Colonic mucosa (tissue), 4 donors: ENCODE data around the gene AP5Z1. TPM values are rescaled to one million over a fixed set of nuclear protein-coding genes. Genes with fewer than 3 reads are reported as not detected.

Experiments
- DNase-seq: peaks from one replicate; pipeline ENCODE4 v3.0.0-alpha.2; 2020
- H3K27ac ChIP-seq: fragments of 200-600 bp; one replicate; pipeline ENCODE4 v1.8.0; 2021
- H3K27me3 ChIP-seq: fragments of 200-600 bp; one replicate; pipeline ENCODE4 v1.8.0; 2021
- H3K36me3 ChIP-seq: fragments of 200-600 bp; one replicate; pipeline ENCODE4 v1.8.0; 2021
- H3K4me1 ChIP-seq: fragments of 200-600 bp; one replicate; pipeline ENCODE4 v1.8.0; 2021; ENCODE audit warnings: mild to moderate bottlenecking
- H3K4me3 ChIP-seq: fragments of 200-600 bp; one replicate; pipeline ENCODE4 v1.8.0; 2021
- H3K9ac ChIP-seq, 2 donors: one replicate each; pipeline ENCODE4 v1.7.0; 2013; ENCODE audit warnings: control low read depth in 2 of 2, low read depth in 2 of 2, low read length in 2 of 2
- H3K9me3 ChIP-seq: fragments of 200-600 bp; one replicate; pipeline ENCODE4 v1.8.0; 2021
- intact Hi-C: fragments of 100-400 bp; cut with DNase I; formaldehyde crosslinking; loops from one replicate; pipeline ENCODE4 v1.14.1; 2022
- total RNA-seq, 2 donors: library from RNA; stranded (reverse); fragmentation: NEBNext Ultra II Directional in 1 of 2; extraction: Animal tissue kit (Norgen Biotek cat#: 25700) in 1 of 2; gene quantifications; one replicate each; pipeline ENCODE4 v1.2.1, GENCODE V29; 2021
- TF ChIP-seq, protein P1 (sequence below): fragments of 200-600 bp; IDR thresholded peaks from one replicate; pipeline ENCODE4 v1.8.0; 2022; ENCODE audit warnings: antibody characterized with exemption, mild to moderate bottlenecking
- donor health status: healthy.
- donor health status: DM: no; HTN: no; CAD: no.
- donor health status: DM: no; HTN: no; CAD: no.

Gene AP5Z1
- total RNA-seq, 2 donors from 2014 or later: 27.9 to 49.9 TPM

DNA sequence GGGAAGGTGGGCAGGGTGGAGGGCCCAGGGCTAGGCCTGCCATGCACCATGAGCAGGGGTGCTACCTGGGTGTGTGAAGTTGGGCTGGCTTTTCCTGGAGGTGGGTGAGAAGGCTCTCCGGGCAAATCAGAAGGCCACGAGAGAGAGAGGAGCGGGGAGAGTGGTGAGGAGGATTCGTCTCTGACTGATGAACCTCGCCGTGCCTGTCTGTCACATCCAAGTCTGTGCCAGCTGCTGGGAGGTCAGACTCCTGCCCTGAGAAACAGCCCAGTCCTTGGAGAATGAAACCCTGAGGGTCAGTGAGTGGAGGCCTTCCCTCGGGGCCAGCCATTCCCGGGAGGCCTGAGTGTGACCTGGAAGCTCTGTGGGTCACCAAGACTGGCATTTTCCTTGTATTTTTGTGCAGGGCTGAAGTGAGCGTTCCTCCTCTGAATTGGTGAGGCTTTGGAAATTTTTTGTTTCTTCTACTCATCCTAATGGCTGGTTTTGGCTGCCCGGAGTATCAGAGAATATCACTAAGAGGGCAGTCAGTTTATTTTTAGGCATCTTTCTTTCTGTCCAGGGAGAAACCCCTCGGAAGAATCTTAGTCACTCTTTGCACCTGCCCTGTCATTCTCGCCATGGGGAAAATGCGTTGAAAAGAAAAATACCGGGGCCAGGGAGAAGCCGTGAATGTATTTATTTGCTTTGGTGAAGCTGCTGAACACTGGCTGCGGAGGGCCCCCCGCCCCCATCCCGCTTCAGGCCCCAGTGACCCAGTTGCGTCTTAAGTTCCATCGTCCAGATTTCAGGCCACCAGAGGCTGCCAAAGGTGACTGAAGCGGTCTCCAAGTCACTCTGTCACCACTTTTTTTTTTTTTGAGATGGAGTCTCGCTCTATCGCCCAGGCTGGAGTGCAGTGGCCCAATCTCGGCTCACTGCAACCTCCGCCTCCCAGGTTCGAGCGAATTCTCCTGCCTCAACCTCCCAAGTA lies 6.5 kb upstream of the AP5Z1 start:
- Histone ChIP-seq H3K9me3 (no peaks in the 10 kb centered on the region), H3K4me3 (no peak overlapping the region), H3K36me3 (no peaks in the 10 kb centered on the region), H3K9ac (no peak overlapping the region), H3K27ac (no peak overlapping the region), H3K4me1 (no peaks in the 10 kb centered on the region), H3K27me3 (no peaks in the 10 kb centered on the region)
- intact Hi-C loops: no loop called here
- TF ChIP-seq, protein P1, sequence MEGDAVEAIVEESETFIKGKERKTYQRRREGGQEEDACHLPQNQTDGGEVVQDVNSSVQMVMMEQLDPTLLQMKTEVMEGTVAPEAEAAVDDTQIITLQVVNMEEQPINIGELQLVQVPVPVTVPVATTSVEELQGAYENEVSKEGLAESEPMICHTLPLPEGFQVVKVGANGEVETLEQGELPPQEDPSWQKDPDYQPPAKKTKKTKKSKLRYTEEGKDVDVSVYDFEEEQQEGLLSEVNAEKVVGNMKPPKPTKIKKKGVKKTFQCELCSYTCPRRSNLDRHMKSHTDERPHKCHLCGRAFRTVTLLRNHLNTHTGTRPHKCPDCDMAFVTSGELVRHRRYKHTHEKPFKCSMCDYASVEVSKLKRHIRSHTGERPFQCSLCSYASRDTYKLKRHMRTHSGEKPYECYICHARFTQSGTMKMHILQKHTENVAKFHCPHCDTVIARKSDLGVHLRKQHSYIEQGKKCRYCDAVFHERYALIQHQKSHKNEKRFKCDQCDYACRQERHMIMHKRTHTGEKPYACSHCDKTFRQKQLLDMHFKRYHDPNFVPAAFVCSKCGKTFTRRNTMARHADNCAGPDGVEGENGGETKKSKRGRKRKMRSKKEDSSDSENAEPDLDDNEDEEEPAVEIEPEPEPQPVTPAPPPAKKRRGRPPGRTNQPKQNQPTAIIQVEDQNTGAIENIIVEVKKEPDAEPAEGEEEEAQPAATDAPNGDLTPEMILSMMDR: no peak
- DNase-seq: no peak

GRCh38 chr7:4769761-4770160 lies 5.7 kb upstream of the AP5Z1 start:
- Histone ChIP-seq H3K36me3 (no peaks in the 10 kb centered on the region), H3K4me3 (no peak overlapping the region), H3K4me1 (peaks cover 5% of the 10 kb centered on the region), H3K27ac (no peak overlapping the region), H3K9ac (no peak overlapping the region), H3K27me3 (no peaks in the 10 kb centered on the region), H3K9me3 (no peaks in the 10 kb centered on the region)
- no peak for DNase-seq
- intact Hi-C loops: no loop called here
- TF ChIP-seq, protein P1: no peak

GRCh38 chr7:4770886-4771285 lies 4.5 kb upstream of the AP5Z1 start:
- TF ChIP-seq, protein P1: no peak

GRCh38 chr7:4771737-4772136 lies 3.7 kb upstream of the AP5Z1 start:
- intact Hi-C loops: no loop called here
- Histone ChIP-seq H3K36me3 (no peaks in the 10 kb centered on the region), H3K27ac (no peak overlapping the region), H3K9me3 (no peaks in the 10 kb centered on the region), H3K9ac (no peak overlapping the region), H3K4me3 (no peak overlapping the region), H3K27me3 (no peaks in the 10 kb centered on the region), H3K4me1 (peaks cover 9% of the 10 kb centered on the region)
- no peak for DNase-seq
- TF ChIP-seq, protein P1: no peak

More at GRCh38 chr7:4770886-4771285, 4.5 kb upstream of the AP5Z1 start:
- Histone ChIP-seq H3K27me3 (no peaks in the 10 kb centered on the region), H3K4me3 (no peak overlapping the region), H3K9ac (no peak overlapping the region), H3K4me1 (peaks cover 5% of the 10 kb centered on the region), H3K27ac (no peak overlapping the region), H3K9me3 (no peaks in the 10 kb centered on the region), H3K36me3 (no peaks in the 10 kb centered on the region)
- intact Hi-C loops: no loop called here
- DNase-seq: no peak

GRCh38 chr7:4772306-4772705 lies 3.1 kb upstream of the AP5Z1 start:
- Histone ChIP-seq H3K9ac (no peak overlapping the region), H3K4me3 (no peak overlapping the region), H3K27ac (no peak overlapping the region), H3K4me1 (peaks cover 12% of the 10 kb centered on the region), H3K27me3 (no peaks in the 10 kb centered on the region), H3K9me3 (no peaks in the 10 kb centered on the region), H3K36me3 (no peaks in the 10 kb centered on the region)
- TF ChIP-seq, protein P1: no peak
- no peak for DNase-seq
- intact Hi-C loops: no loop called here
